KMS-11 (cell line): ENCODE measurements around the gene RERE.

Experiments used
- H2AFZ ChIP-seq: fragments of 200-600 bp; sonication (generic); 2 replicates; pipeline ENCODE4 v1.6.1; 2016; ENCODE audit warnings: antibody characterized with exemption, mixed run types, low read depth
- H3K27ac ChIP-seq: fragments of 200-600 bp; sonication (generic); 2 replicates; pipeline ENCODE4 v1.6.1; 2016; ENCODE audit warnings: mild to moderate bottlenecking, mixed run types
- H3K27me3 ChIP-seq: fragments of 200-600 bp; sonication (generic); 2 replicates; pipeline ENCODE4 v1.6.1; 2017; ENCODE audit warnings: mild to moderate bottlenecking, low read depth, mixed run types, moderate library complexity; ENCODE audit not compliant: insufficient read depth
- H3K36me3 ChIP-seq: fragments of 200-600 bp; sonication (generic); 2 replicates; pipeline ENCODE4 v1.6.1; 2017; ENCODE audit warnings: mild to moderate bottlenecking, mixed run types; ENCODE audit not compliant: insufficient read depth
- H3K4me1 ChIP-seq: fragments of 200-600 bp; sonication (generic); 2 replicates; pipeline ENCODE4 v1.6.1; 2016; ENCODE audit warnings: mild to moderate bottlenecking, low read depth, mixed run types; ENCODE audit not compliant: poor library complexity, severe bottlenecking
- H3K4me2 ChIP-seq: fragments of 200-600 bp; sonication (generic); 2 replicates; pipeline ENCODE4 v1.7.0; 2016; ENCODE audit warnings: mild to moderate bottlenecking, mixed run types
- H3K4me3 ChIP-seq: fragments of 200-600 bp; sonication (generic); IDR thresholded peaks from 2 replicates; pipeline ENCODE4 v1.6.1; 2017; ENCODE audit warnings: low read depth, low read length, mixed read lengths; ENCODE audit not compliant: insufficient read depth
- H3K79me2 ChIP-seq: fragments of 200-600 bp; sonication (generic); 2 replicates; pipeline ENCODE4 v1.6.1; 2016; ENCODE audit warnings: low read depth, mixed run types; ENCODE audit not compliant: insufficient read depth
- H3K9ac ChIP-seq: fragments of 200-600 bp; sonication (generic); 2 replicates; pipeline ENCODE4 v1.6.1; 2016; ENCODE audit warnings: mild to moderate bottlenecking, mixed run types
- H4K20me1 ChIP-seq: fragments of 200-600 bp; sonication (generic); 2 replicates; pipeline ENCODE4 v1.6.1; 2016; ENCODE audit warnings: mild to moderate bottlenecking, mixed run types; ENCODE audit not compliant: insufficient read depth
- TF ChIP-seq, protein P1 (sequence below): fragments of 200-600 bp; sonication (generic); conservative IDR thresholded peaks from 2 replicates; pipeline ENCODE4 v1.6.1; 2017; ENCODE audit warnings: low read depth, mild to moderate bottlenecking, antibody characterized with exemption, low read length, moderate library complexity, mixed read lengths

RERE gene

DNA sequence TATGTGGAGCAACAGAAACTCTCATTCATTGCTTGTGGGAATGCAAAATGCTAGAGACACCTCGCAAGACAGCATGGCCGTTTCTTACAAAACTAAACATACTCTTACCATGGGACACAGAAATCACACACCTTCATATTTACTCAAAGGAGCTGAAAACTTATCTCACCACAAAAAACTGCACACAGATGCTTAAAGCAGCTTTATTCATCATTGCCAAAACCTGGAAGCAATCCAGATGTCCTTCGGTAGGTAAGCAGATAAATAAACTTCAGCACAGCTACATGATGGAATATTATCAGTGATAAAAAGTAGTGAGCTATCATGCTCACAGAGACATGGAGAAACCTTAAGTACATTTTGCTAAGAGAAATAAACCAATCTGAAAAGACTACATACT, 124.3 kb downstream of the RERE start:
- H4K20me1 ChIP-seq = no peaks in the 10 kb centered on the region
- TF ChIP-seq, protein P1, sequence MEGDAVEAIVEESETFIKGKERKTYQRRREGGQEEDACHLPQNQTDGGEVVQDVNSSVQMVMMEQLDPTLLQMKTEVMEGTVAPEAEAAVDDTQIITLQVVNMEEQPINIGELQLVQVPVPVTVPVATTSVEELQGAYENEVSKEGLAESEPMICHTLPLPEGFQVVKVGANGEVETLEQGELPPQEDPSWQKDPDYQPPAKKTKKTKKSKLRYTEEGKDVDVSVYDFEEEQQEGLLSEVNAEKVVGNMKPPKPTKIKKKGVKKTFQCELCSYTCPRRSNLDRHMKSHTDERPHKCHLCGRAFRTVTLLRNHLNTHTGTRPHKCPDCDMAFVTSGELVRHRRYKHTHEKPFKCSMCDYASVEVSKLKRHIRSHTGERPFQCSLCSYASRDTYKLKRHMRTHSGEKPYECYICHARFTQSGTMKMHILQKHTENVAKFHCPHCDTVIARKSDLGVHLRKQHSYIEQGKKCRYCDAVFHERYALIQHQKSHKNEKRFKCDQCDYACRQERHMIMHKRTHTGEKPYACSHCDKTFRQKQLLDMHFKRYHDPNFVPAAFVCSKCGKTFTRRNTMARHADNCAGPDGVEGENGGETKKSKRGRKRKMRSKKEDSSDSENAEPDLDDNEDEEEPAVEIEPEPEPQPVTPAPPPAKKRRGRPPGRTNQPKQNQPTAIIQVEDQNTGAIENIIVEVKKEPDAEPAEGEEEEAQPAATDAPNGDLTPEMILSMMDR = no peak

DNA sequence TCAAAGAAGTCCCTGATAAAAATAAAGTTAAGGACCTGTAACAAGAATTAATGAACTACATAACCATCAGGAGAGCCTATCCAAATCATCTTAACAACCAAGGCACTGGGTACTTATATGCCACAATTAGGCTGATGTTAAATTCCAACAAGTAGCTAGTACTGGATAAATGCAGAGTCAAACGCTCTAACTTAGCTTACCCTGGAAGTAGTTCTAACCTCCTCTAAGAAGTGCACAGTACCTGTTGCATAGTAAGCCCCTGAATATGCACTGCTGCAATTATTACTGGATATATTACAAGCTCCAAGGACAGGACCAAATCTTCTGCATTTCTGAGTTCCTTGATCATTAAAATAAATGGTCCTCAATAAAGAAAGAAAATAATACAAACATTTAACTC, 125.8 kb downstream of the RERE start:
- Histone ChIP-seq H3K27ac (no peak overlapping the region), H3K27me3 (no peaks in the 10 kb centered on the region), H3K4me3 (no peak overlapping the region), H3K36me3 (no peaks in the 10 kb centered on the region), H3K4me2 (no peak overlapping the region), H4K20me1 (no peaks in the 10 kb centered on the region), H2AFZ (no peak overlapping the region), H3K4me1 (peaks cover 16% of the 10 kb centered on the region), H3K79me2 (peaks cover 72% of the 10 kb centered on the region), H3K9ac (no peak overlapping the region)
- TF ChIP-seq, protein P1 = no peak

More for the DNA sequence above, 124.3 kb downstream of the RERE start:
- no peaks in the 10 kb centered on the region for H3K27me3 ChIP-seq
- no peak overlapping the region for H3K9ac ChIP-seq
- H3K4me1 ChIP-seq = peaks cover 23% of the 10 kb centered on the region
- peaks cover 77% of the 10 kb centered on the region for H3K79me2 ChIP-seq
- no peak overlapping the region for H3K4me3 ChIP-seq
- no peak overlapping the region for H3K27ac ChIP-seq
- no peak overlapping the region for H3K4me2 ChIP-seq
- H3K36me3 ChIP-seq = no peaks in the 10 kb centered on the region
- no peak overlapping the region for H2AFZ ChIP-seq

DNA sequence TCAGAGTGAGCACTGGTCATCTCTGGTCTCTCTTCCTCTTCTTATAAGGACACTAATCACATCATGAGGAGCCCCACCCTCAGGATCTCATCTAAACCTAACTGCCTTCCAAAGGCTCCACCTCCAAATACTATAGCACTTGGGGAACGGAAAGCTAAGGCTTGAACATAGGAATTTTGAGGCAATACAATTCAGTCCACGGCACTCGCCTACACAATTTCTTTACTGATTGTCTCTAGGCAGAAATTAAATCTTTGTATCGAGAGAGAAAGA, 127.3 kb downstream of the RERE start:
- Histone ChIP-seq H3K4me3 (no peak overlapping the region), H3K36me3 (no peaks in the 10 kb centered on the region), H3K79me2 (peaks cover 68% of the 10 kb centered on the region), H3K27me3 (no peaks in the 10 kb centered on the region), H3K4me1 (peaks cover 16% of the 10 kb centered on the region), H4K20me1 (0 out of 2 replicates have a peak, but pooled peaks cover 3% of the 10 kb centered on the region), H3K9ac (no peak overlapping the region), H3K27ac (no peak overlapping the region), H3K4me2 (no peak overlapping the region), H2AFZ (no peak overlapping the region)
- TF ChIP-seq, protein P1 = no peak

DNA sequence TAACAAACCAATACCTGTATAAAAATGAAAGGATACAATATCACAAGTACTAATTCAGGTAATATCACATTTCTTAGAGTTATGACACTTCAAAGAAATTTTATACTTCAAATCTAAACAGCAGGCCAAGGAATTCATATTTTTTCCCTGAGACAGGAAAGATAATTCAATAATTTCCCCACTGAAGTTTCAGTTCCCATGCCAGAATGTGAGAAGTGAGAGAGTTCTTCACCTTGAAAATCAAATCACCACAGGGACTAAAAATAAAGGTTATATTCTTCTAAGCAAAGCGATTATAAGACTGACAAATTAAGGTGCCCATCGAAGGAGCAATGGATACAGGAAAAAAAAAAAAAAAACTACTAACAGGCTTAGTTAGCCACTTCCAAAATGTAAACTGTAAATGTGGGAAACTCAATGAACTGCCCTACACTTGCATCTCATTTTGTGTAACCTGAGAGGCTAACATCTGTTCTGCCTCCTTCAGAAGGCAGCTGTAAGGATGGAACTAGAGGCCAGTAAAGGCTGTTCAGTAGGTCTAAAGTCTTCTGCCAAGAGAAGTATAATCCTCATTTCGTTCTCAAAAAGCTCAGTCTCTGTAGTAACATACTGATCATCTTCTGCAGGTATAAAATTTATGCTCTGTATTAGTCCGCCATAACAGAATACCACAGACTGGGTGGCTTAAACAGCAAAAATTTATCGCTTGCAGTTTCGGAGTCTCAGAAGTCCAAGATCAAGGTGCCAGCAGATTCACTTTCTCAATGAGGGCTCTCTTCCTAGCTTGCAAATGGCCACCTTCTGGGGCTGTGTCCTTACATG, 127.8 kb downstream of the RERE start:
- TF ChIP-seq, protein P1 = no peak
- Histone ChIP-seq H2AFZ (no peak overlapping the region), H4K20me1 (0 out of 2 replicates have a peak, but pooled peaks cover 3% of the 10 kb centered on the region), H3K36me3 (no peaks in the 10 kb centered on the region), H3K9ac (no peak overlapping the region), H3K4me2 (no peak overlapping the region), H3K4me1 (peaks cover 16% of the 10 kb centered on the region), H3K79me2 (peaks cover 65% of the 10 kb centered on the region), H3K4me3 (no peak overlapping the region), H3K27ac (no peak overlapping the region), H3K27me3 (no peaks in the 10 kb centered on the region)
